Panc1 (cell line): ENCODE results near the gene SAMD4B. TPM values are rescaled to one million over a fixed set of nuclear protein-coding genes. Genes with fewer than 3 reads are reported as not detected.
"Not testable (repeated sequence)": the region's sequence is repeated elsewhere in the genome, so short reads cannot be mapped to it uniquely, and the experiment has no call there.

Source experiments
- ATAC-seq: fragments of 200-7000 bp; cut with Tn5 transposase; 2 replicates; pipeline ENCODE4 v1.9.1; 2020; ENCODE audit warnings: mild to moderate bottlenecking, moderate library complexity
- BruUV-seq: library from RNA; stranded (reverse); fragments of 400-500 nt; replicated peaks from 2 replicates; lab custom pipeline; 2021; lab: Mats Ljungman, UMichigan
- CTCF ChIA-PET: fragments of 300-600 bp; sonication (Branson Sonifier 250); formaldehyde crosslinking; loops from one replicate; lab custom pipeline; 2022; ENCODE audit warnings: antibody characterized with exemption; lab: Charles Lee
- POLR2A ChIA-PET: fragments of 300-600 bp; sonication (Branson Sonifier 250); formaldehyde crosslinking; loops from one replicate; lab custom pipeline; 2022; ENCODE audit warnings: antibody characterized with exemption; lab: Charles Lee
- DNase-seq: peaks from one replicate; pipeline ENCODE4 v3.0.0-alpha.2; 2010; ENCODE audit warnings: low read depth, low spot score
- H3K27ac ChIP-seq: 2 replicates; pipeline ENCODE4 v1.5.1; 2011; ENCODE audit warnings: mild to moderate bottlenecking, low read length, inconsistent platforms
- H3K27me3 ChIP-seq: fragments of 200-500 bp; sonication (Bioruptor generic); 2 replicates; pipeline ENCODE4 v1.6.0; 2014; ENCODE audit warnings: low read length, inconsistent platforms; ENCODE audit not compliant: control insufficient read depth, insufficient read depth
- H3K36me3 ChIP-seq: fragments of 200-500 bp; sonication (Bioruptor generic); 2 replicates; pipeline ENCODE4 v1.5.1; 2014; ENCODE audit warnings: inconsistent platforms, mild to moderate bottlenecking, low read length, moderate library complexity; ENCODE audit not compliant: control insufficient read depth, insufficient read depth
- H3K4me1 ChIP-seq: 2 replicates; pipeline ENCODE4 v1.5.1; 2011; ENCODE audit warnings: inconsistent platforms, mild to moderate bottlenecking, low read length, moderate library complexity; ENCODE audit not compliant: control insufficient read depth, insufficient read depth
- H3K4me3 ChIP-seq, 2 experiments: 2 replicates each; pipeline ENCODE4 v1.5.1; 2011 to 2012; ENCODE audit warnings: low read depth in 2 of 2, low read length in 2 of 2, mild to moderate bottlenecking in 2 of 2, inconsistent platforms in 1 of 2, moderate library complexity in 1 of 2
- H3K9me3 ChIP-seq: fragments of 200-500 bp; sonication (Bioruptor generic); 2 replicates; pipeline ENCODE4 v1.5.1; 2014; ENCODE audit warnings: low read depth, mild to moderate bottlenecking, inconsistent platforms, low read length, moderate library complexity; ENCODE audit not compliant: control insufficient read depth, insufficient read depth
- CTCF ChIP-seq: fragments of 450-650 bp; IDR thresholded peaks from 2 replicates; pipeline ENCODE4 v1.5.1; 2017; ENCODE audit warnings: mild to moderate bottlenecking
- POLR2AphosphoS5 ChIP-seq: IDR thresholded peaks from 2 replicates; pipeline ENCODE4 v1.6.1; 2012; ENCODE audit warnings: mild to moderate bottlenecking, low read depth, low read length, moderate library complexity
- REST ChIP-seq, 2 experiments: IDR thresholded peaks; 2 replicates each; pipeline ENCODE4 v1.6.1; 2011 to 2012; ENCODE audit warnings: low read depth in 2 of 2, control low read depth in 1 of 2, low read length in 1 of 2, mild to moderate bottlenecking in 1 of 2, moderate library complexity in 1 of 2; ENCODE audit not compliant: insufficient read depth in 1 of 2
- SIN3A ChIP-seq: IDR thresholded peaks from 2 replicates; pipeline ENCODE4 v1.6.1; 2012; ENCODE audit warnings: low read depth, mild to moderate bottlenecking, low read length, moderate library complexity, borderline replicate concordance; ENCODE audit not compliant: insufficient read depth
- TCF7L2 ChIP-seq: IDR thresholded peaks from 2 replicates; pipeline ENCODE4 v1.6.1; 2011; ENCODE audit warnings: mild to moderate bottlenecking, low read depth, low read length, inconsistent platforms
- in situ Hi-C: cut with HindIII; loops from 2 replicates; pipeline ENCODE4 v1.10.0; 2016; ENCODE audit warnings: low sequenced_read_pairs, low pct_unique_long_range_greater_than_20kb
- intact Hi-C: fragments of 100-400 bp; cut with micrococcal nuclease; formaldehyde crosslinking; loops from one replicate; pipeline ENCODE4 v1.10.0; 2022; ENCODE audit not compliant: unreplicated experiment
- total RNA-seq: library from RNA; stranded (reverse); gene quantifications from one replicate; pipeline ENCODE4 v1.2.1, GENCODE V29; 2021; ENCODE audit not compliant: unreplicated experiment

The SAMD4B gene
- total RNA-seq, 1 experiment from 2014 or later = 1,339 TPM

- in situ Hi-C loops = no loop called here
- no TSS peak for BruUV-seq
- intact Hi-C loops = loop anchor here (10.0 kb wide), 1 partner anchor 387 kb away; no protein-coding TSS in a partner anchor
- DNase-seq (no peak), ATAC-seq (no peak)
- Histone ChIP-seq H3K27me3 (no peaks in the 10 kb centered on the region), H3K4me3 (no peak overlapping the region), H3K9me3 (no peaks in the 10 kb centered on the region), H3K36me3 (no peaks in the 10 kb centered on the region), H3K4me1 (peaks cover 7% of the 10 kb centered on the region; the same call in 1 of the 2 replicates), H3K27ac (no peak overlapping the region)
- POLR2A ChIA-PET = interaction anchor here (0.6 to 1.3 kb wide), 5 partner anchors 30 to 204 kb away, joined by 3 to 13 read pairs (median 7); partner anchors contain the start of gene PAF1
- no peak for TF ChIP-seq TCF7L2
- TF ChIP-seq SIN3A = no peak
- no peak for TF ChIP-seq POLR2AphosphoS5
- no peak for TF ChIP-seq REST (IDR thresholded peaks at IDR 0.05; ENCODE audit: insufficient read depth in 1 of 2, low read depth in 2 of 2, low read length in 1 of 2)
- no peak for TF ChIP-seq CTCF
- CTCF ChIA-PET = interaction anchor here (0.6 to 7.2 kb wide), 9 partner anchors 9 to 357 kb away, joined by 3 to 78 read pairs (median 5); partner anchors contain the start of gene SAMD4B
Measured at GRCh38 chr19:39332293-39332692, 9.9 kb upstream of the SAMD4B start.

GRCh38 chr19:39332738-39333137, 9.5 kb upstream of the SAMD4B start:
- H3K36me3 ChIP-seq, H3K4me1 ChIP-seq, H3K27ac ChIP-seq, ATAC-seq, H3K27me3 ChIP-seq, BruUV-seq, H3K9me3 ChIP-seq, DNase-seq, in situ Hi-C loops, H3K4me3 ChIP-seq: not testable (repeated sequence)
- POLR2A ChIA-PET = interaction anchor here (0.5 to 2.1 kb wide), 5 partner anchors 9 to 72 kb away, joined by 3 to 13 read pairs (median 6); partner anchors contain the start of genes PAF1 and SAMD4B
- intact Hi-C loops = loop anchor here (10.0 kb wide), 1 partner anchor 388 kb away; no protein-coding TSS in a partner anchor
- CTCF ChIA-PET = interaction anchor here (0.7 to 3.0 kb wide), 7 partner anchors 9 to 358 kb away, joined by 3 to 36 read pairs (median 4); partner anchors contain the start of gene SAMD4B

GRCh38 chr19:39333507-39333906, 8.7 kb upstream of the SAMD4B start:
- ATAC-seq (no peak), DNase-seq (no peak)
- Histone ChIP-seq H3K36me3 (no peaks in the 10 kb centered on the region), H3K4me1 (peaks cover 4% of the 10 kb centered on the region; the same call in 1 of the 2 replicates), H3K4me3 (no peak overlapping the region), H3K27ac (no peak overlapping the region), H3K9me3 (no peaks in the 10 kb centered on the region), H3K27me3 (no peaks in the 10 kb centered on the region)
- in situ Hi-C loops (no loop called here), intact Hi-C loops (loop anchor here (10.0 kb wide), 1 partner anchor 389 kb away; no protein-coding TSS in a partner anchor)
- BruUV-seq = no TSS peak
- ChIA-PET POLR2A (interaction anchor here (0.5 to 2.1 kb wide), 2 partner anchors 9 to 72 kb away, joined by 4 to 6 read pairs; partner anchors contain the start of gene SAMD4B), CTCF (interaction anchor here (0.6 to 3.0 kb wide), 4 partner anchors 8 to 122 kb away, joined by 4 to 36 read pairs (median 6); partner anchors contain the start of gene SAMD4B)
- TF ChIP-seq CTCF (no peak), POLR2AphosphoS5 (no peak), REST (IDR thresholded peaks at IDR 0.05; ENCODE audit: insufficient read depth in 1 of 2, low read depth in 2 of 2, low read length in 1 of 2) (no peak), SIN3A (no peak), TCF7L2 (no peak)
